ENCODE results near the gene ARHGAP15. TPM values are rescaled to one million over a fixed set of nuclear protein-coding genes. Genes with fewer than 3 reads are reported as not detected.

The ARHGAP15 gene
- total RNA-seq, 1 experiment from 2014 or later = 0.41 TPM

DNA sequence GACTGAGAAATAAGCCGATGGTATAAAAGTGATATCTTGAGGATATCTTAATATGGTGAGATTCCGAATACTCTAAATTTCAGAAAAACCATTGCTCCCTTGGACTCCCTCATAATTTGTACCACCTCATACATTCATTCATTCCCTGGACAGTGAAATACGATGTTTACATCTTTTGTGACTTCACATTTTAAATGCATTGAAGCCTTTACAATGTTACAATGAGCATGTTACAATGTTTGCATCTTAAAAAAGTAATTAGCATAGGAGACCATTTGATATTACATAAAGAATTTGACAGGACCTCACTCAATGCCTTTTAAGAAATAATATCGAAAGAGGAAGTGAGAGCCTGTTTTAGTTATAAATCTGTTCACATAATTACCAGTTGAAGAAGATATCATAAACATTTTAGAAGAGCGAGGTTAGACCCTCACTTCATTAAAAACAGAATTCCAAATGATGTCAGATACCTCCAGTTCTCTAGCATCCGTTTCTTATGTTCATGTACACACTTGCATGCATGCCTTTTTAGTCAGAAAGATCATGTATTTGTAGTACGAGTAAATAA is 372.0 kb downstream of the ARHGAP15 start:
- Histone ChIP-seq H3K4me1 (ENCODE audit: control insufficient read depth, insufficient read depth, low read length) (no peaks in the 10 kb centered on the region), H3K27me3 (ENCODE audit: control insufficient read depth, insufficient read depth, low read length) (no peaks in the 10 kb centered on the region), H3K4me3 (ENCODE audit: low read depth in 2 of 2, low read length in 2 of 2) (no peak overlapping the region), H3K9me3 (ENCODE audit: control insufficient read depth, insufficient read depth, low read depth, low read length) (no peaks in the 10 kb centered on the region), H3K36me3 (ENCODE audit: control insufficient read depth, insufficient read depth, low read length) (no peaks in the 10 kb centered on the region), H3K27ac (ENCODE audit: low read length) (no peak overlapping the region)
- ChIA-PET CTCF (no interaction called here), POLR2A (no interaction called here)
- ATAC-seq (no peak), DNase-seq (ENCODE audit: low read depth, low spot score) (no peak)
- intact Hi-C loops (cut with micrococcal nuclease; ENCODE audit: unreplicated experiment) (no loop called here), in situ Hi-C loops (cut with HindIII; ENCODE audit: low pct_unique_long_range_greater_than_20kb, low sequenced_read_pairs) (no loop called here)
- no TSS peak for BruUV-seq (replicated peaks)
- TF ChIP-seq TCF7L2 (IDR thresholded peaks at IDR 0.05; ENCODE audit: low read depth, low read length) (no peak), SIN3A (IDR thresholded peaks at IDR 0.05; ENCODE audit: borderline replicate concordance, insufficient read depth, low read depth, low read length) (no peak), POLR2AphosphoS5 (IDR thresholded peaks at IDR 0.05; ENCODE audit: low read depth, low read length) (no peak)
- TF ChIP-seq, protein P1, sequence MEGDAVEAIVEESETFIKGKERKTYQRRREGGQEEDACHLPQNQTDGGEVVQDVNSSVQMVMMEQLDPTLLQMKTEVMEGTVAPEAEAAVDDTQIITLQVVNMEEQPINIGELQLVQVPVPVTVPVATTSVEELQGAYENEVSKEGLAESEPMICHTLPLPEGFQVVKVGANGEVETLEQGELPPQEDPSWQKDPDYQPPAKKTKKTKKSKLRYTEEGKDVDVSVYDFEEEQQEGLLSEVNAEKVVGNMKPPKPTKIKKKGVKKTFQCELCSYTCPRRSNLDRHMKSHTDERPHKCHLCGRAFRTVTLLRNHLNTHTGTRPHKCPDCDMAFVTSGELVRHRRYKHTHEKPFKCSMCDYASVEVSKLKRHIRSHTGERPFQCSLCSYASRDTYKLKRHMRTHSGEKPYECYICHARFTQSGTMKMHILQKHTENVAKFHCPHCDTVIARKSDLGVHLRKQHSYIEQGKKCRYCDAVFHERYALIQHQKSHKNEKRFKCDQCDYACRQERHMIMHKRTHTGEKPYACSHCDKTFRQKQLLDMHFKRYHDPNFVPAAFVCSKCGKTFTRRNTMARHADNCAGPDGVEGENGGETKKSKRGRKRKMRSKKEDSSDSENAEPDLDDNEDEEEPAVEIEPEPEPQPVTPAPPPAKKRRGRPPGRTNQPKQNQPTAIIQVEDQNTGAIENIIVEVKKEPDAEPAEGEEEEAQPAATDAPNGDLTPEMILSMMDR (IDR thresholded peaks at IDR 0.05) = no peak
- TF ChIP-seq, protein P2, sequence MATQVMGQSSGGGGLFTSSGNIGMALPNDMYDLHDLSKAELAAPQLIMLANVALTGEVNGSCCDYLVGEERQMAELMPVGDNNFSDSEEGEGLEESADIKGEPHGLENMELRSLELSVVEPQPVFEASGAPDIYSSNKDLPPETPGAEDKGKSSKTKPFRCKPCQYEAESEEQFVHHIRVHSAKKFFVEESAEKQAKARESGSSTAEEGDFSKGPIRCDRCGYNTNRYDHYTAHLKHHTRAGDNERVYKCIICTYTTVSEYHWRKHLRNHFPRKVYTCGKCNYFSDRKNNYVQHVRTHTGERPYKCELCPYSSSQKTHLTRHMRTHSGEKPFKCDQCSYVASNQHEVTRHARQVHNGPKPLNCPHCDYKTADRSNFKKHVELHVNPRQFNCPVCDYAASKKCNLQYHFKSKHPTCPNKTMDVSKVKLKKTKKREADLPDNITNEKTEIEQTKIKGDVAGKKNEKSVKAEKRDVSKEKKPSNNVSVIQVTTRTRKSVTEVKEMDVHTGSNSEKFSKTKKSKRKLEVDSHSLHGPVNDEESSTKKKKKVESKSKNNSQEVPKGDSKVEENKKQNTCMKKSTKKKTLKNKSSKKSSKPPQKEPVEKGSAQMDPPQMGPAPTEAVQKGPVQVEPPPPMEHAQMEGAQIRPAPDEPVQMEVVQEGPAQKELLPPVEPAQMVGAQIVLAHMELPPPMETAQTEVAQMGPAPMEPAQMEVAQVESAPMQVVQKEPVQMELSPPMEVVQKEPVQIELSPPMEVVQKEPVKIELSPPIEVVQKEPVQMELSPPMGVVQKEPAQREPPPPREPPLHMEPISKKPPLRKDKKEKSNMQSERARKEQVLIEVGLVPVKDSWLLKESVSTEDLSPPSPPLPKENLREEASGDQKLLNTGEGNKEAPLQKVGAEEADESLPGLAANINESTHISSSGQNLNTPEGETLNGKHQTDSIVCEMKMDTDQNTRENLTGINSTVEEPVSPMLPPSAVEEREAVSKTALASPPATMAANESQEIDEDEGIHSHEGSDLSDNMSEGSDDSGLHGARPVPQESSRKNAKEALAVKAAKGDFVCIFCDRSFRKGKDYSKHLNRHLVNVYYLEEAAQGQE (IDR thresholded peaks at IDR 0.05; ENCODE audit: insufficient read depth in 1 of 2, low read depth in 2 of 2, low read length in 1 of 2) = no peak

DNA sequence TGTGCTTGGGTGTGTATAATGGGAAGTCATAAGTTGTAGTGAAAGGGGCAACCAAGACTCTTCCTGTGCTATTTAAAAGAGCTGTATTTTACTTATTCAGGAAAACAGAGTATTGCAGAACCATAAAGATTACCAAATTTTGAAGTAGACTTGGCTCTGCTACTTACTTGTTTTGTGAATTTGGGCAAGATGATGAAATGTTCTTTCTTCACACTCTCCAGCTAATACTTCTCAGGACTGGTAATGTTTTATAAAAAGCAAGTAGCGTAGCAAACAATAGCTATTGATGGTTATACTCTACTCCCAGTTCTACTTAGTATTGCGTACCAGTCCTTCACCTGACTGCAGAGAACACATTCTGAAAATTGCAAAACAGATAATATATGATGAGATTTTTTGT is 374.1 kb downstream of the ARHGAP15 start:
- no peak for TF ChIP-seq TCF7L2 (IDR thresholded peaks at IDR 0.05; ENCODE audit: low read depth, low read length)
- TF ChIP-seq, protein P1 (IDR thresholded peaks at IDR 0.05) = no peak
- TF ChIP-seq, protein P2 (IDR thresholded peaks at IDR 0.05; ENCODE audit: insufficient read depth in 1 of 2, low read depth in 2 of 2, low read length in 1 of 2) = no peak
- no peak for TF ChIP-seq POLR2AphosphoS5 (IDR thresholded peaks at IDR 0.05; ENCODE audit: low read depth, low read length)
- TF ChIP-seq SIN3A (IDR thresholded peaks at IDR 0.05; ENCODE audit: borderline replicate concordance, insufficient read depth, low read depth, low read length) = no peak
- CTCF ChIA-PET = no interaction called here
- in situ Hi-C loops (cut with HindIII; ENCODE audit: low pct_unique_long_range_greater_than_20kb, low sequenced_read_pairs) (no loop called here), intact Hi-C loops (cut with micrococcal nuclease; ENCODE audit: unreplicated experiment) (no loop called here)
- Histone ChIP-seq H3K27me3 (ENCODE audit: control insufficient read depth, insufficient read depth, low read length) (no peaks in the 10 kb centered on the region), H3K36me3 (ENCODE audit: control insufficient read depth, insufficient read depth, low read length) (no peaks in the 10 kb centered on the region), H3K4me1 (ENCODE audit: control insufficient read depth, insufficient read depth, low read length) (no peaks in the 10 kb centered on the region), H3K4me3 (ENCODE audit: low read depth in 2 of 2, low read length in 2 of 2) (no peak overlapping the region), H3K9me3 (ENCODE audit: control insufficient read depth, insufficient read depth, low read depth, low read length) (no peaks in the 10 kb centered on the region), H3K27ac (ENCODE audit: low read length) (no peak overlapping the region)
- BruUV-seq (replicated peaks) = no TSS peak
- no peak for DNase-seq (ENCODE audit: low read depth, low spot score)
- no peak for ATAC-seq
- POLR2A ChIA-PET = no interaction called here
